AG09309 (cell line): ENCODE results near the gene PRODH.
A peak's percentile ranks its signal among the peaks of the same experiment; 100 is the strongest.
"Not testable (repeated sequence)": the region's sequence is repeated elsewhere in the genome, so short reads cannot be mapped to it uniquely, and the experiment has no call there.

Experiments
- DNase-seq: peaks from one replicate; pipeline ENCODE4 v3.0.0-alpha.2; 2010; ENCODE audit warnings: low read depth
- H3K4me3 ChIP-seq: 2 replicates; pipeline ENCODE4 v1.5.1; 2011; ENCODE audit warnings: mild to moderate bottlenecking, low read depth, low read length, moderate library complexity; ENCODE audit not compliant: control insufficient read depth
- CTCF ChIP-seq: IDR thresholded peaks from 2 replicates; pipeline ENCODE4 v1.5.1; 2011; ENCODE audit warnings: mild to moderate bottlenecking, low read depth, low read length, inconsistent platforms; ENCODE audit not compliant: insufficient read depth, control insufficient read depth; ENCODE audit errors: missing control alignments

Gene PRODH

GRCh38 chr22:18971321-18971751 lies 35.2 kb upstream of the PRODH start:
- no peak for TF ChIP-seq CTCF
- H3K4me3 ChIP-seq, result no peak overlapping the region

GRCh38 chr22:18970948-18971315 lies 34.8 kb upstream of the PRODH start:
- no peak for DNase-seq
- no peak for TF ChIP-seq CTCF
- no peak overlapping the region for H3K4me3 ChIP-seq

More at GRCh38 chr22:18971321-18971751, 35.2 kb upstream of the PRODH start:
- no peak for DNase-seq

GRCh38 chr22:18970176-18970947 lies 34.3 kb upstream of the PRODH start:
- no peak for TF ChIP-seq CTCF
- DNase-seq, result no peak
- peak overlapping the region; percentile 16 for H3K4me3 ChIP-seq

- DNase-seq, H3K4me3 ChIP-seq: not testable (repeated sequence)
These were observed 33.3 kb upstream of the PRODH start for GRCh38 chr22:18969158-18969942.

GRCh38 chr22:18968011-18968749 lies 32.1 kb upstream of the PRODH start:
- no peak overlapping the region for H3K4me3 ChIP-seq
- DNase-seq, result no peak
- TF ChIP-seq CTCF, result no peak

- H3K4me3 ChIP-seq, DNase-seq: not testable (repeated sequence)
These were observed 31.4 kb upstream of the PRODH start for GRCh38 chr22:18967391-18968010.

- H3K4me3 ChIP-seq, result no peak overlapping the region
- DNase-seq, result no peak
- no peak for TF ChIP-seq CTCF
These were observed 30.7 kb upstream of the PRODH start for GRCh38 chr22:18966748-18967147.
